H9 (cell line): Measurements from ENCODE around the gene MAP3K10. TPM values are rescaled to one million over a fixed set of nuclear protein-coding genes. Genes with fewer than 3 reads are reported as not detected.

ENCODE experiments used
- DNase-seq: peaks from one replicate; pipeline ENCODE4 v3.0.0-alpha.2; 2017
- H2AFZ ChIP-seq: one replicate; pipeline ENCODE4 v1.6.1; 2013; ENCODE audit warnings: mild to moderate bottlenecking, low read length, control low read depth, moderate library complexity
- H2AK5ac ChIP-seq: 2 replicates; pipeline ENCODE4 v1.6.1; 2013; ENCODE audit warnings: low read length, control low read depth, mixed read lengths; ENCODE audit not compliant: insufficient read length
- H2BK120ac ChIP-seq: one replicate; pipeline ENCODE4 v1.6.1; 2013; ENCODE audit warnings: low read depth, mild to moderate bottlenecking, low read length, control low read depth, inconsistent platforms; ENCODE audit not compliant: poor library complexity, severe bottlenecking
- H2BK12ac ChIP-seq: 2 replicates; pipeline ENCODE4 v1.6.1; 2013; ENCODE audit warnings: low read length, control low read depth, mixed read lengths, low read depth; ENCODE audit not compliant: insufficient read length
- H2BK15ac ChIP-seq: 2 replicates; pipeline ENCODE4 v1.6.1; 2013; ENCODE audit warnings: low read depth, low read length, control low read depth
- H2BK20ac ChIP-seq: one replicate; pipeline ENCODE4 v1.6.1; 2013; ENCODE audit warnings: low read depth, mild to moderate bottlenecking, low read length, control low read depth, inconsistent platforms; ENCODE audit not compliant: poor library complexity, severe bottlenecking
- H2BK5ac ChIP-seq: 2 replicates; pipeline ENCODE4 v1.6.1; 2013; ENCODE audit warnings: low read length, control low read depth, mixed read lengths; ENCODE audit not compliant: insufficient read length
- H3K14ac ChIP-seq: 2 replicates; pipeline ENCODE4 v1.6.1; 2013; ENCODE audit warnings: low read length, control low read depth; ENCODE audit not compliant: insufficient read depth
- H3K18ac ChIP-seq: 2 replicates; pipeline ENCODE4 v1.6.1; 2013; ENCODE audit warnings: low read depth, mild to moderate bottlenecking, mixed read lengths, low read length, control low read depth; ENCODE audit not compliant: insufficient read length
- H3K23ac ChIP-seq: 2 replicates; pipeline ENCODE4 v1.6.1; 2013; ENCODE audit warnings: low read length, control low read depth, mixed read lengths, low read depth; ENCODE audit not compliant: insufficient read length
- H3K23me2 ChIP-seq: 2 replicates; pipeline ENCODE4 v1.6.1; 2013; ENCODE audit warnings: low read depth, mild to moderate bottlenecking, mixed read lengths, low read length, control low read depth; ENCODE audit not compliant: insufficient read length, poor library complexity, severe bottlenecking
- H3K27ac ChIP-seq: 2 replicates; pipeline ENCODE4 v1.5.1; 2013; ENCODE audit warnings: low read length, control low read depth, mixed read lengths, low read depth; ENCODE audit not compliant: insufficient read length
- H3K27me3 ChIP-seq: 2 replicates; pipeline ENCODE4 v1.6.1; 2013; ENCODE audit warnings: low read length, control low read depth, inconsistent platforms; ENCODE audit not compliant: insufficient read depth
- H3K4ac ChIP-seq: 2 replicates; pipeline ENCODE4 v1.6.1; 2013; ENCODE audit warnings: low read depth, mild to moderate bottlenecking, control low read depth, inconsistent platforms, low read length, moderate library complexity
- H3K4me1 ChIP-seq: 2 replicates; pipeline ENCODE4 v1.6.1; 2013; ENCODE audit warnings: low read length, control low read depth, inconsistent platforms; ENCODE audit not compliant: insufficient read depth
- H3K4me2 ChIP-seq: 2 replicates; pipeline ENCODE4 v1.6.1; 2013; ENCODE audit warnings: low read length, control low read depth, mixed read lengths; ENCODE audit not compliant: insufficient read length, insufficient read depth
- H3K56ac ChIP-seq: 2 replicates; pipeline ENCODE4 v1.6.1; 2013; ENCODE audit warnings: low read depth, mild to moderate bottlenecking, mixed read lengths, low read length, control low read depth; ENCODE audit not compliant: insufficient read length
- H3K79me1 ChIP-seq: 2 replicates; pipeline ENCODE4 v1.6.1; 2013; ENCODE audit warnings: low read depth, mild to moderate bottlenecking, moderate library complexity, low read length, control low read depth, inconsistent platforms; ENCODE audit not compliant: insufficient read depth, poor library complexity, severe bottlenecking
- H3K79me2 ChIP-seq: 2 replicates; pipeline ENCODE4 v1.6.1; 2013; ENCODE audit warnings: low read length, control low read depth, inconsistent platforms; ENCODE audit not compliant: insufficient read depth
- H3K9ac ChIP-seq: 2 replicates; pipeline ENCODE4 v1.6.1; 2013; ENCODE audit warnings: low read length, control low read depth, mixed read lengths; ENCODE audit not compliant: insufficient read length; ENCODE audit errors: extremely low read depth
- H3K9me3 ChIP-seq: one replicate; pipeline ENCODE4 v1.6.1; 2013; ENCODE audit warnings: low read depth, low read length, inconsistent platforms; ENCODE audit not compliant: control insufficient read depth
- H3T11ph ChIP-seq: one replicate; pipeline ENCODE4 v1.6.1; 2013; ENCODE audit warnings: mild to moderate bottlenecking, low read length, control low read depth, inconsistent platforms
- H4K20me1 ChIP-seq: one replicate; pipeline ENCODE4 v1.6.1; 2013; ENCODE audit not compliant: control insufficient read depth, insufficient read length, insufficient read depth
- H4K5ac ChIP-seq: 2 replicates; pipeline ENCODE4 v1.6.1; 2013; ENCODE audit warnings: low read depth, mild to moderate bottlenecking, mixed read lengths, low read length, control low read depth; ENCODE audit not compliant: insufficient read length
- H4K8ac ChIP-seq: replicated peaks from 2 replicates; pipeline ENCODE4 v1.6.1; 2013; ENCODE audit warnings: low read length, control low read depth, mixed read lengths, low read depth; ENCODE audit not compliant: insufficient read length
- H4K91ac ChIP-seq: 2 replicates; pipeline ENCODE4 v1.6.1; 2013; ENCODE audit warnings: low read depth, mild to moderate bottlenecking, moderate library complexity, mixed read lengths, low read length, control low read depth; ENCODE audit not compliant: insufficient read length
- H3K27ac Mint-ChIP-seq, 3 experiments: 2 replicates in 2 of 3; 3 replicates in 1 of 3; pipeline ENCODE4 v1.8.0; 2020 to 2021; ENCODE audit warnings: mixed read lengths in 3 of 3, mild to moderate bottlenecking in 1 of 3, moderate library complexity in 1 of 3
- H3K27me3 Mint-ChIP-seq: 2 replicates; pipeline ENCODE4 v1.8.0; 2021; ENCODE audit warnings: low read depth, mild to moderate bottlenecking, moderate library complexity, mixed read lengths
- H3K36me3 Mint-ChIP-seq, 3 experiments: 2 replicates in 2 of 3; 3 replicates in 1 of 3; pipeline ENCODE4 v1.8.0; 2020 to 2021; ENCODE audit warnings: low read depth in 3 of 3, mixed read lengths in 3 of 3; ENCODE audit not compliant: insufficient read depth in 1 of 3
- H3K4me1 Mint-ChIP-seq, 2 experiments: 2 replicates each; pipeline ENCODE4 v1.8.0; 2020; ENCODE audit warnings: mixed read lengths in 2 of 2
- H3K4me3 Mint-ChIP-seq, 2 experiments: 2 replicates in 1 of 2; 3 replicates in 1 of 2; pipeline ENCODE4 v1.8.0; 2020 to 2021; ENCODE audit warnings: mild to moderate bottlenecking in 2 of 2, mixed read lengths in 2 of 2, moderate library complexity in 1 of 2
- H3K9me3 Mint-ChIP-seq, 2 experiments: 2 replicates in 1 of 2; 3 replicates in 1 of 2; pipeline ENCODE4 v1.8.0; 2020; ENCODE audit warnings: mild to moderate bottlenecking in 2 of 2, mixed read lengths in 2 of 2, moderate library complexity in 1 of 2
- CTCF ChIP-seq: fragments of 200-600 bp; sonication (generic); conservative IDR thresholded peaks from 3 replicates; pipeline ENCODE4 v1.8.0; 2021; ENCODE audit warnings: antibody characterized with exemption, mild to moderate bottlenecking
- whole genome bisulfite sequencing: extraction: QIAGEN DNeasy Blood & Tissue Kit; methylation state at CpG from one replicate; pipeline ENCODE4 v1.1.7; 2013; ENCODE audit warnings: missing lambda C conversion rate, low lambda C conversion rate, mixed read lengths; ENCODE audit not compliant: insufficient read length; ENCODE audit errors: extremely low coverage; 5-methylcytosine and 5-hydroxymethylcytosine counted together
- total RNA-seq: library from RNA; stranded (reverse); gene quantifications from 2 replicates; pipeline ENCODE4 v1.2.1, GENCODE V29; 2021

Gene MAP3K10
- total RNA-seq, 1 experiment from 2014 or later: 19.0 TPM

GRCh38 chr19:40252395-40252794, 61.2 kb downstream of the MAP3K10 start:
- H3K14ac ChIP-seq: no peak overlapping the region
- no peaks in the 10 kb centered on the region for H3K23me2 ChIP-seq
- peaks cover 2% of the 10 kb centered on the region for H3K79me1 ChIP-seq
- H4K8ac ChIP-seq: no peak overlapping the region
- no peak overlapping the region for H2AFZ ChIP-seq
- WGBS: no CpG with 5 or more reads among the region's 7 CpGs
- no peak overlapping the region for H3K18ac ChIP-seq
- peak overlapping the region; percentile 10 for H3K4me2 ChIP-seq
- peaks cover 2% of the 10 kb centered on the region; the same call in 1 of the 2 replicates for H3K4me1 ChIP-seq
- H3K9ac ChIP-seq: no peak overlapping the region
- no peak overlapping the region for H2BK5ac ChIP-seq
- H2BK12ac ChIP-seq: no peak overlapping the region
- H3K4me3 Mint-ChIP-seq: 0 out of 5 replicates have a peak overlapping the region, but pooled peaks of 1 of the 2 experiments have one; percentile 6
- H2AK5ac ChIP-seq: no peak overlapping the region
- no peak overlapping the region for H3T11ph ChIP-seq
- no peak overlapping the region for H4K5ac ChIP-seq
- no peaks in the 10 kb centered on the region for H3K27me3 ChIP-seq
- no peak overlapping the region for H2BK20ac ChIP-seq
- no peak overlapping the region for H4K91ac ChIP-seq
- no peak overlapping the region for H3K27ac ChIP-seq
- H3K9me3 Mint-ChIP-seq: no peaks in the 10 kb centered on the region
- peaks cover 16 to 19% of the 10 kb centered on the region in 2 experiments for H3K4me1 Mint-ChIP-seq
- TF ChIP-seq CTCF: no peak
- H2BK15ac ChIP-seq: no peak overlapping the region
- H3K23ac ChIP-seq: no peak overlapping the region
- no peaks in the 10 kb centered on the region for H3K9me3 ChIP-seq
- no peaks in the 10 kb centered on the region for H3K27me3 Mint-ChIP-seq
- H3K79me2 ChIP-seq: no peaks in the 10 kb centered on the region
- peaks cover 2% of the 10 kb centered on the region for H4K20me1 ChIP-seq
- DNase-seq: peak; percentile 55
- no peak overlapping the region for H3K56ac ChIP-seq
- peak overlapping the region; percentile 30 to 93 (median 54); a peak in 6 of 7 replicates for H3K27ac Mint-ChIP-seq
- no peak overlapping the region for H2BK120ac ChIP-seq
- H3K36me3 Mint-ChIP-seq: peaks cover 19 to 60% (median 42%) of the 10 kb centered on the region in 3 experiments
- no peak overlapping the region for H3K4ac ChIP-seq
